ENCODE measurements around the gene TRIM36.
A peak's percentile ranks its signal among the peaks of the same experiment; 100 is the strongest.

TRIM36 gene

DNA sequence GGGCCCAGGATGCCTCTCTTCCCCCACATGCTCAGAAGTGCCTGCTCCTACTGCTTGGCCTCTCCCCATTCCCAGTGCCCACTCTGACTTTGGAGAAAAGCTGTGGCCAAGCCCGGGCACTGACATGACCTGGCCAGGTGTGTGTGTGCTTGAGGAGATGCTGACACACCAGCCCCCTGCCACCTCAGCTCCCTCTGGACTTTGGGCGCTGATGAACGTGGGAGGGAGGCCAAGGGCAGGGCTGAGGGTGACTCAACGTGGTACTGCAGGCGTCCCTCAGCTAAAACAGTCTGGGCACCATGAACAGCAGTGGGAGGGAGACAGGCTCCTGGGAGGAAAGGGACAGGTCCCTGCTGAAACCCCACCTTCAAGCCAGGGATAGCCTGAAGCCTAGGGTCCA is 3.9 kb downstream of the TRIM36 start:
- no peak for DNase-seq (ENCODE audit: low spot score)

DNA sequence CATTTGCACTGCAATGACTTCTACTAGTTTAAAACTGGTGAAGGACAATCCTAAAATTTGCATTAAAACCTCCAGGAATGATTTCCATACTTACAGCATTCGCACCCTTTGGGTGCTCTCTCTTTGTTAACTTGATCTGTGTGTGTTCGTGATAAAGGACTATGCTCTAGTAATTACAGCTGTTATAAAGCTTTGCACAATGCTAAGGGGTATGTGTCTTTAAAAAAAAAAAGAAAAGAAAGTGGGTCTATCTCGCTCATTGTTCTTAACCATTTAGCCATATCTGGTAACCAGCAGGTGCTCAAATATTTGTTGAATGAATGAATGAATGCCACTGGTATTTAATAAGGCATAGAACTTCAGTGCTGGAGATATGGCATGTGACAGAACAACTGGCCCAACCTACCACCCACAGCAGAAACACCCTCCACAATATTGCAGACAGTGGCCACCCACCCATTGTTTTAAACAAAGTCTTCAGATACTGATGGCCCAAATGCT is 8.7 kb downstream of the TRIM36 start:
- no peak for DNase-seq (ENCODE audit: low spot score)

GRCh38 chr5:115151208-115151805 is 18.4 kb downstream of the TRIM36 start:
- no peak for DNase-seq (ENCODE audit: low spot score)

GRCh38 chr5:115150512-115150911 is 19.2 kb downstream of the TRIM36 start:
- DNase-seq (ENCODE audit: low spot score): no peak

- DNase-seq (ENCODE audit: low spot score): no peak
These were observed 22.7 kb downstream of the TRIM36 start for GRCh38 chr5:115147052-115147451.

- no peak for DNase-seq (ENCODE audit: low spot score)
These were observed 33.4 kb downstream of the TRIM36 start for GRCh38 chr5:115136294-115136693.

DNA sequence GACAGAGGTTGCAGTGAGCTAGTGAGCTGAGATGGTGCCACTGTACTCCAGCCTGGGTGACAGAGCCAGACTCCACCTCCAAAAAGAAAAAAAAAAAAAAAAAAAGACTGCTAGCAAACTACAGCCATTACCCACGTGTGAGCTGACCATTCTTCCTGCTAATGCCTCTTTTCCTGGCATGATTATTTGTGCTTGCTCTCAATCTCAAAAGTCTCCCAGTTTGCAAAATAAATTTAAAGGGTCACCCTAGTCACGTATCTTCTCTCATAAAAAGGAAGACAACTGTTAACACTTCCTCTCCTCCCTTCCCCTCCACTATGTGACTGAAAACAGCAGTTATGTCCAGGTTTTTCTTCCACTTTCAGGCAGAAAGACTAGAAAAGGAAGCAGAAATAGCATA is 37.2 kb downstream of the TRIM36 start:
- DNase-seq (ENCODE audit: low spot score): no peak

GRCh38 chr5:115126303-115126702 is 43.4 kb downstream of the TRIM36 start:
- DNase-seq (ENCODE audit: low spot score): no peak

DNA sequence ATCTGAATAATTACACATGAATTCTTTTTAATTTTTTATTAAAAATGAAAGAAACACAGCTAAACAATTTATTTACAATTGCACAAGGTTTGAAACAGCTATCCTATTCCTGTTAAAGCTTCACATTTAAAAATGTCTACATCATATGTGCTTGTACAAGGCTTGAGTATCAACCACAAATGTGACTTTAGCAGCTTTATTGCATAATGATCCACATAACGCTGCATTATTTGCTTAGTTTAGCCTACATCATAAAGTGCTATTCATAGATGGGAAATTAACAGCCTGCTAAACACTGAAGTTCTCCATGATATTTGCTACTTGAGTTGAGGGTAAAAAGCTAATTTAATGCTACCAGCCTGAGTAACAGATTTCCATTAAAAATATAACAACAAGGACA is 45.0 kb downstream of the TRIM36 start:
- no peak for DNase-seq (ENCODE audit: low spot score)

DNA sequence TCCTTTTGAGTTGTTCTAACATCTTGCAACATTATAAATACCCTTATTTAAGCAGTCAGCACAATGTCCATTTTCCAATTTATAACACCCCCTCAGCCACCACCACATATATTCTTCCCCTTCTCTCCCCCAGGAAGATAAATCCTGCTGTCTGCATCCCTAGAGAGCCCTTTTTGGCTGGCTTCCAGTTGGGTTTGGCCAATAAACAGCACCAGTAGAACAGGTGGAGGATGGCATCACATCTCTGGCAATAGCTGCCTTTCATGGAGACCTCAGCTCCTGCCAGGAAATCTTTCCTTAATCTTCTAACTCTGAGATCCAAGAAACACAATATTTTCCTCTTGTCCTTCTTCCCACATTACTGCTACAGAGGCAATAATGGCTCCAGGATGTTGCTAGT is 53.7 kb downstream of the TRIM36 start:
- no peak for DNase-seq (ENCODE audit: low spot score)

DNA sequence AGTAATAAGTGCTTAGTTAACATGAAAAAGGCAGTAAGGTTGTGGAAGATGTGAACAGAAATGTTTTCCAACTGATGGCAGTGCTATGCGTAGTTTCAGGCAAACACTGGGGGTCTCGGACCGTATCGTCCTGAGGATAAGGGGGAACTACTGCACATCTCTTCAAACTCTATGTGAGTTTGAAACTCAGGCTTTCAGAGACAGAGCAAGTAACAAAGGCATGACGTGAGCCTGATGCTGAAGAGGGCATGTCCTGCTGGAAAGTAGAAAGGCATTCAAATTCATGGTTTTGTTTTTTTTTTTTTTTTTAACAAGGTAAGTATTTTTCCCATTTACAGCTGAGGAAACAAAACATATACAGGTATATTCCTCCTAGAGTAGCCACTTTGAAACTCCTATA is 59.9 kb downstream of the TRIM36 start:
- DNase-seq (ENCODE audit: low spot score): no peak

GRCh38 chr5:115109356-115109755 is 60.4 kb downstream of the TRIM36 start:
- DNase-seq (ENCODE audit: low spot score): no peak

DNA sequence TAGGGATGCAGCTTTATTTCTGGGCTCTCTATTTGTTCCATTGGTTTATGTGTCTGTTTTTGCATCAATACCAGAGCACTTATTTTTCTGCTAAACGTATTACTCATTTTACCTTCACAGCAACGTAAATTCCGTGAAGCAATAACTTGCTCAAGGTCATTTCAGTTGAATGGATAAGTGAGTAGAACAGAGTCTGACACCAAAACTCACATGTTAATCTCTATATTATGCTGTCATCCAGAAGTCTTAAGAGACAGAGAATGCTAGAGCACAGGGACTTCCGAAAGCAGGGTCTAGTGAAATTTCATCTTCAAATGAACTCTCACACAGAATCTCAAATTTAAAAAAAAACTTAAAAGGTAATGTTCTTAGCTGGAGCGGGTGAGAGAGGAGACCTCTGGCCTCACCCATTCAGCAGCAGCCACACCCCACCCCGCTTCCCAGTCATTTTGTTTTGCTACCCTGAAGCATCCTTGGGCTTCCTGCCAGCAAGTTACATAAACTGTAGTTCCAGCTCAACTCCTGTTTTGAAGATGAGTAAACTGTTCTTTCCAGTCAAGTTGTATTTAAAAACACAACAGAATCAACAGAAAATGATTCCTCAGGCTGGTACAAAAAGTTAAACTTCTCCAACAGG is 69.3 kb downstream of the TRIM36 start:
- no peak for DNase-seq (ENCODE audit: low spot score)

DNA sequence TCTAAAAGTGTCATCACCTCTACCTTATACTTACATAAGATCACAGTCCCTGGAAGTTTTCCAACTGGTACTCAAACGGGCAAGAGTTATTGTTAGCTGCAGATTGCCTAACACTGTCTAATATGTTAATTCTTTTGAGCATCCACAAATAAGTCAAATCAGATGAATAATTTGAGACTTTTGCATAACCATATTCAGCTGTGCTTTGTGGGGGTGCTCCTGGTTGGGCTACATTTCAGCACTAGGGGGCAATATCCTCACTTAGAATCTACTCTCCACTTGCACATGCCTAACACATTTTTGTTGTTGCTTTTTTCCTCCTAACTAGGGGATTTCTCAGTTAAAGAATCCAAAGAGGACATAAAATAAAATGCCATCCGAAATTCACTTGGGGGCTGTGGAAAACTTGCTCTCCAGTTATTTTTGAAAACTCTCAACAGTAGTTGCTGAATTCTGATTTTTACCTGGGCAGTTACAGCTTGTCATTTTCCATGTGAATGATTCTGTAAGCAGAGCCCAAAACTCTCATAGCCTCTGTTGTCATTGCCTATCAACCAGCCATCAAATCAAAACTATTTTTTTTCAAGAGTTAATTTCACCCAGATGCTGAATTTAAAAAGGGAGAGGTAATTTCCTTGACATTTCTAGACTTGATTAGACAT is 71.5 kb downstream of the TRIM36 start:
- DNase-seq (ENCODE audit: low spot score): peak; percentile 17

GRCh38 chr5:115097236-115097635 is 72.5 kb downstream of the TRIM36 start:
- DNase-seq (ENCODE audit: low spot score): no peak

- no peak for DNase-seq (ENCODE audit: low spot score)
These were observed 73.5 kb downstream of the TRIM36 start for GRCh38 chr5:115096034-115096769.

DNA sequence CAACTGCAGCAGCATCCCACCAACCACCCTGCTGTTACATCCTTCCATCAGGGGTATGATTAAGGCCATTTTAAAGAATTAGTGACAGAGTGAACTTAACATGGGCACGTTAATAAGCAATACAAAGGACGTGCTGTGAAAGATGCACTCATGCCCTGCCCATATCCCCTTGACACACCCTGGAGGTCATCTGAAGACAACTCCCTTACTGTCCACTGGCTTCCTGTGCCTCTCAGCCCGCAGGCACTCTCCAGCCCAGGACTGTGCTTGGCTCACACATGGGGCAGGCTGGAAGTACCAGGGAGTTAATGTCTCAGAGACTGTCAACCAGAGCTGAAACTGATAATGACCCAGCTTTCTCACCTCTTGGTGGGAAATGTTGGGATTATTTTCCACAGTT is 81.8 kb downstream of the TRIM36 start:
- no peak for DNase-seq (ENCODE audit: low spot score)

DNA sequence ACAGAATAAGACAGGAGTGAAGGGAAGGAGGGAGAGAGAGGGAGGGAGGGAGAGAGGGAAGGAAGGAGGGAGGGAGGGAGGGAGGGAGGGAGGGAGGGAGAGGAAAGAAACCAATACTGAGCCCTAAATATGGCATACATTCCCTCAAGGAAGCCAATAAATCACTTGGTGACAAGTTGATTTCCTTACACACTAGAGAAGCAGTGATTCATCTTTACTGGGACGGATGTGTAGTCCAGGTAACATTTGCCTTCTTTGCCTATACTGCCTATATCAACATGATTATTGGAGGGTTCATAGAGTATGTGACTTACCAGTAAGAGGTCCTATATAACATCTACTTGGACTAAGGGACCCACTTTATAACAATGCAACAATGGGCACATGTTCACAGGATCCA is 83.2 kb downstream of the TRIM36 start:
- no peak for DNase-seq (ENCODE audit: low spot score)

DNA sequence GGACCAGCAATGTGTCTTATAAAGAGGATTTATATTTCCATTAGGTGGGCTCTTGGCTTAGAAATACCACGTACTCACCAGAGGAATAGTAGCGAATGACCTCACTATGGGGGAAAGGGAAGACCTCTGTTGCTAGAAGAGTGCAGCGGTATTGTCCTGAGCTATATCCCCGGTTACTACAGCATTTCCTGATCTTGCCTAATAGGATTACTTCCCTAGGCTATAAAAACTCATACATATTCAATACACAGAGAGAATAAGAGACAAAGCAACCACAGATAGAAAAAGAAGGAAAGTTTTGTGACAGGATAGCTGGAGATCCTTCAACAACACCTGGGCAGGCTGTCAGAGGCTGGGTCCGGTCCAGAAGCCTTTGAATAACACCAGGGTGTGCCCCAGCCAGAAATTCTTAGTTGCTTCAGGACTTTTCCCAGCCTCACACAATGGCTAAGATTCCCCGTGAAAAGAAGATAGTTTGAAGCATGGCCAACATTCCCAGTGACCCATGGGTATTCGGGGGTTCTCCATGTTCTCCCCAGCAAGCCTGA is 85.4 kb downstream of the TRIM36 start:
- DNase-seq (ENCODE audit: low spot score): no peak

DNA sequence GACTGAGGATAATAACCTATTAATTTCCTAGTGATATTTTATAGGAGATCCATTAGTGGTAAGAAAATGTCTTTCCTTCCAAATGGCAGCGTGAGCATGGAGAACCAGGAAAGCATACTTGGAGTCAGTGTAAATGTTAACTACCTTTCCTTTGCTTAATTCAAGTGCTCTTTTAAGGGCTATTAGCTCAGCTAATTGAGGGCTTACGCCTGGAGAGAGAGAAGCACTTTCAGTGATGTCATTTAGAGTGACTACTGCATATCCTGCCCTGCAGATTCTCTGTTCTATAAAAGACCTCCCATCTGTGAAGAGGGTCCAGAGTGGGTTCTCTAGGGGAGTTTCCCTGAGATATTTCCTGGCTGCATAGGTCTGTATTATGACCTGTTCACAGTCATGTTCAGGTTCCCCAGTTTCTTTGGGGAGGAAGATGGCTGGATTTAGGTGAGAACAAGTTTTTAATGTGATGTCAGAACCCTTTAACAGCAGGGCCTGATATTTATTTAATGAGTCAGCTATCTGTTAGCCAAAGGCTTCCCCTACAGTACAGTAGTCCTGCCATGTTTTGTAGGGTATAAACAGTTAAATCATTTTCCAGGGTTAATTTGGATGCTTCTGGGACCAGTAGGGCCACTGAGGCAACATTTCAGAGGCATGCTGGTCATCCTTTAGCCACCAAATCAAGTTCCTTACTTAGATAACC is 89.6 kb downstream of the TRIM36 start:
- DNase-seq (ENCODE audit: low spot score): no peak
